ENCODE data around the gene EIF3L. TPM values are rescaled to one million over a fixed set of nuclear protein-coding genes. Genes with fewer than 3 reads are reported as not detected.

EIF3L gene
- total and polyA plus RNA-seq, 2 donors (not counting 1 experiment from before 2014, with no cell fraction given) = 288 to 515 TPM

DNA sequence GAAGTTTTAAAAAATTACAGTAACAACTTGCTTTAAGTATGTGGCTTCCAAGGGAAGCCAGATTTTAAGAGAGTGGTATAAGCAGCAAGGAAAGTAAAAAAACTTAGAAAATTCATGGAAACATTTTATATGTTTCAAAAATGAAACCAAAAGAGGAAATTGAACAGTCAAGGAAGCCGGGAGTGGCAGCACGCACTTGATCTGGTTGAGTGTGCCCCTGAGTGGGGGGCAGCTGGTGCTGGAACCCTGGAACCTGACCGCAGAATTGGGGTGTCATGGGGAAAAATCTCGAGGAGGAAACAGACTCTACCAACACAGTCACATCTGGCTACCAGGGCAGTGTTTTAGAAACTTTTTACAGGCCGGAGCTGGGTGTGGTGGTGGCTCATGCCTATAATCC lies 70.9 kb downstream of the EIF3L start:
- H3K4me2 ChIP-seq (ENCODE audit: extremely low read depth, insufficient read depth, low read length) = no peak overlapping the region
- no peak overlapping the region for H2AFZ ChIP-seq (ENCODE audit: low read length)
- H3K27ac ChIP-seq (ENCODE audit: insufficient read depth, low read length) = no peak overlapping the region
- H4K20me1 ChIP-seq (ENCODE audit: control insufficient read depth, extremely low read depth, insufficient read depth, low read length) = no peaks in the 10 kb centered on the region
- H3K36me3 ChIP-seq (ENCODE audit: control insufficient read depth, insufficient read depth, low read length) = peaks cover 25% of the 10 kb centered on the region
- peaks cover under 1% of the 10 kb centered on the region for H3K4me1 ChIP-seq (ENCODE audit: control insufficient read depth, extremely low read depth, insufficient read depth, low read length)
- no peaks in the 10 kb centered on the region for H3K79me2 ChIP-seq (ENCODE audit: control insufficient read depth, insufficient read depth, low read length)
- no peak for DNase-seq (ENCODE audit: low read depth in 2 of 2)
- no peak overlapping the region for H3K4me3 ChIP-seq (replicated peaks in 1 of 4; ENCODE audit: control extremely low read depth in 1 of 4, insufficient read depth in 1 of 4, low read depth in 3 of 4, low read length in 4 of 4)
- no peak for TF ChIP-seq EZH2 (IDR thresholded peaks at IDR 0.05; ENCODE audit: low read length, missing control alignments)
- TF ChIP-seq, protein P1, sequence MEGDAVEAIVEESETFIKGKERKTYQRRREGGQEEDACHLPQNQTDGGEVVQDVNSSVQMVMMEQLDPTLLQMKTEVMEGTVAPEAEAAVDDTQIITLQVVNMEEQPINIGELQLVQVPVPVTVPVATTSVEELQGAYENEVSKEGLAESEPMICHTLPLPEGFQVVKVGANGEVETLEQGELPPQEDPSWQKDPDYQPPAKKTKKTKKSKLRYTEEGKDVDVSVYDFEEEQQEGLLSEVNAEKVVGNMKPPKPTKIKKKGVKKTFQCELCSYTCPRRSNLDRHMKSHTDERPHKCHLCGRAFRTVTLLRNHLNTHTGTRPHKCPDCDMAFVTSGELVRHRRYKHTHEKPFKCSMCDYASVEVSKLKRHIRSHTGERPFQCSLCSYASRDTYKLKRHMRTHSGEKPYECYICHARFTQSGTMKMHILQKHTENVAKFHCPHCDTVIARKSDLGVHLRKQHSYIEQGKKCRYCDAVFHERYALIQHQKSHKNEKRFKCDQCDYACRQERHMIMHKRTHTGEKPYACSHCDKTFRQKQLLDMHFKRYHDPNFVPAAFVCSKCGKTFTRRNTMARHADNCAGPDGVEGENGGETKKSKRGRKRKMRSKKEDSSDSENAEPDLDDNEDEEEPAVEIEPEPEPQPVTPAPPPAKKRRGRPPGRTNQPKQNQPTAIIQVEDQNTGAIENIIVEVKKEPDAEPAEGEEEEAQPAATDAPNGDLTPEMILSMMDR (conservative IDR thresholded peaks at IDR 0.05 in 1 of 2, IDR thresholded peaks at IDR 0.05 in 1 of 2; ENCODE audit: low read depth in 1 of 2, low read length in 2 of 2) = no peak
- H3K9me3 ChIP-seq (ENCODE audit: control insufficient read depth, insufficient read depth, low read depth, low read length) = no peaks in the 10 kb centered on the region
- H3K9ac ChIP-seq (ENCODE audit: insufficient read depth, low read length) = no peak overlapping the region
- no peaks in the 10 kb centered on the region for H3K27me3 ChIP-seq (ENCODE audit: control insufficient read depth, insufficient read depth, low read length)

DNA sequence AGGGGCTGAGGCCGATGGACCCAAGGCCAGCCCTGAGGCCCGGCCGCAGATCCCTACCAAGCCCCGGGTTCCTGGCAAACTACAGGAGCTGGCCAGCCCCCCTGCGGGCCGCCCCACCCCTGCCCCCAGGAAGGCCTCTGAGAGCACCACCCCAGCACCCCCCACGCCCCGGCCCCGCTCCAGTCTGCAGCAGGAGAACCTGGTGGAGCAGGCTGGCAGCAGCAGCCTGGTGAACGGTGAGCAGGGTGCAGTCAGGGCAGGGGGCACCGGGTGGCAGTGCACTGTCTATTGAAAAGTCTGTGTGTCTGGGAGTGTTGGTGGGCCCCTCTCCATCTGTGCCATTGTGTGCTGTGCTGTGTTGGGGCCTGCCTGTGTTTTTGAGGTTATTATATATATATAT lies 73.0 kb downstream of the EIF3L start:
- H3K36me3 ChIP-seq (ENCODE audit: control insufficient read depth, insufficient read depth, low read length) = peaks cover 37% of the 10 kb centered on the region
- TF ChIP-seq EZH2 (IDR thresholded peaks at IDR 0.05; ENCODE audit: low read length, missing control alignments) = no peak
- TF ChIP-seq, protein P1 (conservative IDR thresholded peaks at IDR 0.05 in 1 of 2, IDR thresholded peaks at IDR 0.05 in 1 of 2; ENCODE audit: low read depth in 1 of 2, low read length in 2 of 2) = no peak
- H3K4me3 ChIP-seq (replicated peaks in 1 of 4; ENCODE audit: control extremely low read depth in 1 of 4, insufficient read depth in 1 of 4, low read depth in 3 of 4, low read length in 4 of 4) = no peak overlapping the region
- peaks cover 4% of the 10 kb centered on the region for H3K4me1 ChIP-seq (ENCODE audit: control insufficient read depth, extremely low read depth, insufficient read depth, low read length)
- no peaks in the 10 kb centered on the region for H3K79me2 ChIP-seq (ENCODE audit: control insufficient read depth, insufficient read depth, low read length)
- H2AFZ ChIP-seq (ENCODE audit: low read length) = no peak overlapping the region
- no peak overlapping the region for H3K27ac ChIP-seq (ENCODE audit: insufficient read depth, low read length)
- no peaks in the 10 kb centered on the region for H3K27me3 ChIP-seq (ENCODE audit: control insufficient read depth, insufficient read depth, low read length)
- H3K9ac ChIP-seq (ENCODE audit: insufficient read depth, low read length) = no peak overlapping the region
- H4K20me1 ChIP-seq (ENCODE audit: control insufficient read depth, extremely low read depth, insufficient read depth, low read length) = no peaks in the 10 kb centered on the region
- H3K9me3 ChIP-seq (ENCODE audit: control insufficient read depth, insufficient read depth, low read depth, low read length) = no peaks in the 10 kb centered on the region
- H3K4me2 ChIP-seq (ENCODE audit: extremely low read depth, insufficient read depth, low read length) = no peak overlapping the region
- no peak for DNase-seq (ENCODE audit: low read depth in 2 of 2)

DNA sequence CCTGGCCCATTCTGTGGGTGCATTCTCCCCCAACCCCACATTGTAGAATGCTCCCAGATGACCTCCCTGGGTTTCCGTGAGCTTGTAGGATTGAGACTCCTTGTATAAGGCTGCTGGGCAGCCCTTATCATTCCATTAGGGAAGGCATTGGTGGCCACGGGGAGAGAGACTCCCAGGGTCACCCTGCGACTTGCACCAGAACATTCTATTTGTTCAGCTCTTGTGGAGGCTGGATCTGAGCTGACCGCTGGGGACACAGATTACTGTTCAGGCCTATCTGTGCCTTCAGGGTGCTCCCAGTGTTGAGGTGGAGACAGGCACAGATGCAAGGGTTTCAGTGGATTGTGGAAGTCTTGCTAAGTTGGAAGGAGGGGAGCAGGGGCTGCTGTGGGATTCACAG lies 74.7 kb downstream of the EIF3L start:
- Histone ChIP-seq H3K4me2 (ENCODE audit: extremely low read depth, insufficient read depth, low read length) (no peak overlapping the region), H2AFZ (ENCODE audit: low read length) (no peak overlapping the region), H3K4me1 (ENCODE audit: control insufficient read depth, extremely low read depth, insufficient read depth, low read length) (peaks cover 4% of the 10 kb centered on the region), H3K4me3 (replicated peaks in 1 of 4; ENCODE audit: control extremely low read depth in 1 of 4, insufficient read depth in 1 of 4, low read depth in 3 of 4, low read length in 4 of 4) (no peak overlapping the region), H4K20me1 (ENCODE audit: control insufficient read depth, extremely low read depth, insufficient read depth, low read length) (no peaks in the 10 kb centered on the region), H3K27me3 (ENCODE audit: control insufficient read depth, insufficient read depth, low read length) (no peaks in the 10 kb centered on the region), H3K9me3 (ENCODE audit: control insufficient read depth, insufficient read depth, low read depth, low read length) (no peaks in the 10 kb centered on the region), H3K79me2 (ENCODE audit: control insufficient read depth, insufficient read depth, low read length) (no peaks in the 10 kb centered on the region), H3K27ac (ENCODE audit: insufficient read depth, low read length) (no peak overlapping the region), H3K9ac (ENCODE audit: insufficient read depth, low read length) (no peak overlapping the region), H3K36me3 (ENCODE audit: control insufficient read depth, insufficient read depth, low read length) (peaks cover 30% of the 10 kb centered on the region)
- TF ChIP-seq, protein P1 (conservative IDR thresholded peaks at IDR 0.05 in 1 of 2, IDR thresholded peaks at IDR 0.05 in 1 of 2; ENCODE audit: low read depth in 1 of 2, low read length in 2 of 2) = no peak
- TF ChIP-seq EZH2 (IDR thresholded peaks at IDR 0.05; ENCODE audit: low read length, missing control alignments) = no peak
- DNase-seq (ENCODE audit: low read depth in 2 of 2) = no peak
